Measurements from ENCODE around the gene EQTN. TPM values are rescaled to one million over a fixed set of nuclear protein-coding genes. Genes with fewer than 3 reads are reported as not detected.

EQTN gene
- total and polyA plus RNA-seq, 2 of the 13 experiments (the other 11 are each of a cell fraction or from before 2014, with no cell fraction given): not detected

DNA sequence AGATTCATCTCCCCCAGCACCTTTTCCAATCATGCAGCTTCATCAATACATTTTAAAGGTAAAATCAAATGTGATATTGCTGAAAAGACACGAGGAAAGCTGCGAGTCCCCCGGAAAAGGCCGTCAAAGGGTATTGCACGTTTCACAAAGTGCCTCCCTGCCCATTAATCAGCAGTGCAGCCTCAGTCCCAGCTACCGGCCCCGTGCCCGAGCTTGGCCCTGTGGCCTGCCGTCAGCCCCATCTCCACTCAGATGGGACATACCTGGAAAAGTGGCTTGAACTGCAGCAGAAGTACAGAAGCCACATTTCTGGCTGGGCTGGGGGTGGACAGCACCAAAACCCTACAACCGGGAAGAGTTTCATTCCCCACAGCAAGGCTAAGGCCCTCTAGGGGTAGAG is 39.9 kb upstream of the EQTN start (continued):
- TF ChIP-seq FOXA1 (IDR thresholded peaks at IDR 0.05) (no peak), FOXA1 (CRISPR knock-in tag; IDR thresholded peaks at IDR 0.05) (no peak), ZSCAN21 (CRISPR knock-in tag; IDR thresholded peaks at IDR 0.05; ENCODE audit: borderline replicate concordance) (no peak), MXD4 (CRISPR knock-in tag; IDR thresholded peaks at IDR 0.05) (no peak)
- TF ChIP-seq, protein P1, sequence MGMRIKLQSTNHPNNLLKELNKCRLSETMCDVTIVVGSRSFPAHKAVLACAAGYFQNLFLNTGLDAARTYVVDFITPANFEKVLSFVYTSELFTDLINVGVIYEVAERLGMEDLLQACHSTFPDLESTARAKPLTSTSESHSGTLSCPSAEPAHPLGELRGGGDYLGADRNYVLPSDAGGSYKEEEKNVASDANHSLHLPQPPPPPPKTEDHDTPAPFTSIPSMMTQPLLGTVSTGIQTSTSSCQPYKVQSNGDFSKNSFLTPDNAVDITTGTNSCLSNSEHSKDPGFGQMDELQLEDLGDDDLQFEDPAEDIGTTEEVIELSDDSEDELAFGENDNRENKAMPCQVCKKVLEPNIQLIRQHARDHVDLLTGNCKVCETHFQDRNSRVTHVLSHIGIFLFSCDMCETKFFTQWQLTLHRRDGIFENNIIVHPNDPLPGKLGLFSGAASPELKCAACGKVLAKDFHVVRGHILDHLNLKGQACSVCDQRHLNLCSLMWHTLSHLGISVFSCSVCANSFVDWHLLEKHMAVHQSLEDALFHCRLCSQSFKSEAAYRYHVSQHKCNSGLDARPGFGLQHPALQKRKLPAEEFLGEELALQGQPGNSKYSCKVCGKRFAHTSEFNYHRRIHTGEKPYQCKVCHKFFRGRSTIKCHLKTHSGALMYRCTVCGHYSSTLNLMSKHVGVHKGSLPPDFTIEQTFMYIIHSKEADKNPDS (CRISPR knock-in tag; IDR thresholded peaks at IDR 0.05): no peak

DNA sequence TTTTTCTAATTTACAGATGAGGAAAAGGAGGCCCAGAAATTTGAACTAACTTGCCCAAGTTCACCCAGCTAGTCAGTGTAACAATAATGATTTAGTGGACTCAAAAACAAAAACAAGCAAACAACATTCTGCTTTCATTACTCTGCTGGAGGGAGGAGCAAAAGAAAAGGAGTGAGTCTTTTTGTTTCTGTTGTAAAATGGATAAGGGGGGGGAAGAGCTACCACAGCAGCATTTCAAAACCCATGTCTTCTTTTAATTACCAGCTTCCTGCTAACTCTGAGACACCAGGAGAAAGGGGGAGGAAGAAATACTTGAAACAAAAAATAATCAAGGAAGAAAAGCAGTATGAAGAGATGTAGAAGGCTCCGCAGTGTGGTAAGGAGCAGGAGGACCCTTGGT is 39.2 kb upstream of the EQTN start:
- Histone ChIP-seq H4K20me1 (ENCODE audit: insufficient read depth, low read length) (no peaks in the 10 kb centered on the region), H3K27ac (ENCODE audit: extremely low read length, insufficient read depth, low read length) (no peak overlapping the region), H3K79me2 (ENCODE audit: insufficient read depth, low read length) (no peaks in the 10 kb centered on the region), H3K36me3 (replicated peaks in 1 of 2; ENCODE audit: control insufficient read depth in 1 of 2, insufficient read depth in 2 of 2, low read length in 2 of 2) (no peaks in the 10 kb centered on the region), H3K4me1 (ENCODE audit: insufficient read depth, low read length) (no peaks in the 10 kb centered on the region), H3K9ac (ENCODE audit: insufficient read depth, low read depth, low read length) (no peak overlapping the region), H3K4me3 (replicated peaks in 1 of 3; ENCODE audit: insufficient read depth in 1 of 3, low read depth in 2 of 3, low read length in 3 of 3) (no peak overlapping the region), H3K27me3 (ENCODE audit: control insufficient read depth in 1 of 2, insufficient read depth in 2 of 2, low read length in 2 of 2) (peaks cover 0 to 11% of the 10 kb centered on the region in 2 experiments; a peak in 1 of 5 replicates), H3K9me3 (ENCODE audit: low read length) (no peaks in the 10 kb centered on the region), H2AFZ (ENCODE audit: low read length) (no peak overlapping the region), H3K4me2 (ENCODE audit: low read depth, low read length) (no peak overlapping the region)
- no peak for ATAC-seq
- TF ChIP-seq, protein P2, sequence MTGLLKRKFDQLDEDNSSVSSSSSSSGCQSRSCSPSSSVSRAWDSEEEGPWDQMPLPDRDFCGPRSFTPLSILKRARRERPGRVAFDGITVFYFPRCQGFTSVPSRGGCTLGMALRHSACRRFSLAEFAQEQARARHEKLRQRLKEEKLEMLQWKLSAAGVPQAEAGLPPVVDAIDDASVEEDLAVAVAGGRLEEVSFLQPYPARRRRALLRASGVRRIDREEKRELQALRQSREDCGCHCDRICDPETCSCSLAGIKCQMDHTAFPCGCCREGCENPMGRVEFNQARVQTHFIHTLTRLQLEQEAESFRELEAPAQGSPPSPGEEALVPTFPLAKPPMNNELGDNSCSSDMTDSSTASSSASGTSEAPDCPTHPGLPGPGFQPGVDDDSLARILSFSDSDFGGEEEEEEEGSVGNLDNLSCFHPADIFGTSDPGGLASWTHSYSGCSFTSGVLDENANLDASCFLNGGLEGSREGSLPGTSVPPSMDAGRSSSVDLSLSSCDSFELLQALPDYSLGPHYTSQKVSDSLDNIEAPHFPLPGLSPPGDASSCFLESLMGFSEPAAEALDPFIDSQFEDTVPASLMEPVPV (CRISPR knock-in tag; IDR thresholded peaks at IDR 0.05): no peak
- TF ChIP-seq ZNF432 (CRISPR knock-in tag; IDR thresholded peaks at IDR 0.05; ENCODE audit: borderline replicate concordance) (no peak), JARID2 (CRISPR knock-in tag; IDR thresholded peaks at IDR 0.05; ENCODE audit: insufficient replicate concordance) (no peak)
- no peak for DNase-seq (ENCODE audit: low spot score)
- ChIA-PET CTCF (ENCODE audit: low intra/inter-chr PET ratio, low total read pairs) (interaction anchor here (1.1 kb wide), 1 partner anchor 194 kb away, joined by 3 read pairs; the partner anchor contains the start of gene MOB3B), POLR2A (no interaction called here)
- intact Hi-C loops (cut with micrococcal nuclease; ENCODE audit: unreplicated experiment): no loop called here
- no peak for FAIRE-seq
- 42% methylated on average over 1 of the region's 1 CpG for WGBS (ENCODE audit: low lambda C conversion rate)
- in situ Hi-C loops (cut with HindIII; ENCODE audit: extremely low pct_ligation_motif_present, low pct_unique_long_range_greater_than_20kb): loop anchor here (25.0 kb wide), 1 partner anchor 726 kb away; no protein-coding TSS in a partner anchor
- BruUV-seq (replicated peaks): no TSS peak

Data from HepG2 (cell line).